ENCODE measurements around the gene CYP46A1. TPM values are rescaled to one million over a fixed set of nuclear protein-coding genes. Genes with fewer than 3 reads are reported as not detected.

The CYP46A1 gene
- total and polyA plus RNA-seq, 2 donors from 2014 or later, result 0.82 to 2.5 TPM

DNA sequence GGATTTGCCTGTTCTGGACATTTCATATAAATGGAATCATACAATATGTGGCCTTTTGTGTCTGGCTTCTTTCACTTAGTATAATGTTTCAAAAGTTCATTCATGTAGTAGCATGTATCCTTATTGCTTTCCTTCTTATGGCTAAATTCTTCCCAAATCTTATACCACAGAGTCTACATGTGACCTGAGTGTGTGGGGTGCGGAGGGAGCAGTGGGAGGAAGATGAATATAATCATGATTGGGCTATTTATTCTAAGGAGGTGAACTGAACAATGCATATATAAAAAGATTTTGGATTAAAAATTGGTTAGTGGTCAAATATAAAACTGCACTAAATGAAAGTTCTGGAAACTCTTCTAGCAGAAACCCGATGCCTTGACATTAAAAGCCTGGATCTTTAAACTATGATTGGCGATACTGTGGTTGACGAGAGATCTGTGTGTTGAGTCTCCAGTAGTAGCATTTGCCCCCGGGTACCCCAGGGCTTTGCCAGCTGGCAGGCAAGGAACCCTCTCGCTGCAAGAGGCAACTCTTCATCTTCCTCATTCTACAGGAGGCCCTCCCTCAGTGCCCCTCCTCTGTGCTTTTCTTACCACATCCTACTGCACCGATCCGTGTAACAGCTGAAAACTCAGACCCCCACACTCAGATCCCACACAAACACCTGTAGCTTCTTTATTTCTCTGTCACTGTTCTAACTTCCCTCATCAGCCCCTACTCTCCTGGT is 2.6 kb downstream of the CYP46A1 start:
- TF ChIP-seq, protein P1, sequence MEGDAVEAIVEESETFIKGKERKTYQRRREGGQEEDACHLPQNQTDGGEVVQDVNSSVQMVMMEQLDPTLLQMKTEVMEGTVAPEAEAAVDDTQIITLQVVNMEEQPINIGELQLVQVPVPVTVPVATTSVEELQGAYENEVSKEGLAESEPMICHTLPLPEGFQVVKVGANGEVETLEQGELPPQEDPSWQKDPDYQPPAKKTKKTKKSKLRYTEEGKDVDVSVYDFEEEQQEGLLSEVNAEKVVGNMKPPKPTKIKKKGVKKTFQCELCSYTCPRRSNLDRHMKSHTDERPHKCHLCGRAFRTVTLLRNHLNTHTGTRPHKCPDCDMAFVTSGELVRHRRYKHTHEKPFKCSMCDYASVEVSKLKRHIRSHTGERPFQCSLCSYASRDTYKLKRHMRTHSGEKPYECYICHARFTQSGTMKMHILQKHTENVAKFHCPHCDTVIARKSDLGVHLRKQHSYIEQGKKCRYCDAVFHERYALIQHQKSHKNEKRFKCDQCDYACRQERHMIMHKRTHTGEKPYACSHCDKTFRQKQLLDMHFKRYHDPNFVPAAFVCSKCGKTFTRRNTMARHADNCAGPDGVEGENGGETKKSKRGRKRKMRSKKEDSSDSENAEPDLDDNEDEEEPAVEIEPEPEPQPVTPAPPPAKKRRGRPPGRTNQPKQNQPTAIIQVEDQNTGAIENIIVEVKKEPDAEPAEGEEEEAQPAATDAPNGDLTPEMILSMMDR (IDR thresholded peaks at IDR 0.05; ENCODE audit: borderline replicate concordance, extremely low read depth, insufficient read depth), result no peak
- no peak overlapping the region for H3K4me3 ChIP-seq (ENCODE audit: low read length in 3 of 3)
- H3K36me3 ChIP-seq (ENCODE audit: control insufficient read depth in 2 of 3, insufficient read depth in 3 of 3, low read length in 3 of 3), result no peaks in the 10 kb centered on the region
- H3K27me3 ChIP-seq (ENCODE audit: control insufficient read depth, insufficient read depth, low read length), result no peaks in the 10 kb centered on the region
- DNase-seq (peak in 1 of 5 donors; percentile 21), FAIRE-seq (no peak)
- H3K4me1 ChIP-seq (ENCODE audit: control insufficient read depth in 2 of 3, insufficient read depth in 2 of 3, low read depth in 1 of 3, low read length in 3 of 3), result peaks cover 0 to 10% (median 3%) of the 10 kb centered on the region in 3 donors
- intact Hi-C loops (cut with DNase I), result no loop called here
- no peaks in the 10 kb centered on the region for H3K9me3 ChIP-seq (ENCODE audit: control insufficient read depth in 2 of 3, insufficient read depth in 1 of 3, low read length in 3 of 3)
- H3K9ac ChIP-seq (ENCODE audit: low read length in 3 of 3), result no peak overlapping the region
- H3K27ac ChIP-seq (ENCODE audit: low read depth in 2 of 2, low read length in 2 of 2), result no peak overlapping the region

DNA sequence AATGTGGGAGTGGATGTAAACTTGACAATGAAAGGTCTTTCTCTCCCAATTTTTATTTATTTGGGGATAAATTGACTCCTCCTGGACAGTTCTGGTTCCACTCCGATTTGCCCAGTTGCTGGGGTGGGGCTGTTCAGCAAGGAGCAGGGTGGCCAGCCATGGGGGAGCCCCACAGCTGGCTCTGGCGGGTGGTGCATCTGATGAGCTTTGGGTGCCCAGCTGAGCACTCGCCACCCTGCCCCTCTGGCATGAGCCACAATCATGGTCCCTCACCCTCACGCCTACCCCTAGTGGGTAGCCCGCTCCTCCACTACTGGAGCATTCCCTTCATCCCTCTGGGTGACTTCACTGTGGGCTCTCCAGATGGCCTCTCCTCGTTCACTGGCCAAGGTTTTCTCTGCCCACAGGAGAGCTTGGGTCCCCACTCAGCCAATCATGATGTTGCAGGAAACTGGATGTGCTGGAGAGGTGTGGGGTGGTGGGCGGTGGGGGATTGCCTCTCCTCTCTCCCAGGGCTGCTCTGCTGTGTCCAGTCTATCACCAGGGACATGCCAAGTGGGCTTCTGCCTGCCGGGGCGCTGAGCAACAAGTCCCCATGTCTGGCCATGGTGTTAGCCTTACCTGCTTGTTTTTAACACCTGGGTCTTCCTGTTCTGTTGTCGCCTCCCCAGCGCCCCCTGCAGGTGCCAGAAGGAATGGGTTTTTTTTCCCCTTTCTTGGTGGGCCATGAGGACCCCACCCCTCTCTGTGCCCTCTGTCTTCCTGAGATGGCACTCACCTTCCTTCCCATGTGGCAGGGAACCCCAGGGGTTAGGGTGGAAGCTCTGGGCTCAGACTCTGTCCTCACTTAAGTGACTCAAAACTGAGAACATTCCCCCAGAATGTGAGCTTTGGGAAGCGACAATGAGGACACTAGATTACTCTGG is 3.4 kb downstream of the CYP46A1 start:
- no peaks in the 10 kb centered on the region for H3K27me3 ChIP-seq (ENCODE audit: control insufficient read depth, insufficient read depth, low read length)
- DNase-seq (peak in 2 of 5 donors; percentile 16 to 47), FAIRE-seq (no peak)
- intact Hi-C loops (cut with DNase I), result no loop called here
- TF ChIP-seq, protein P1 (IDR thresholded peaks at IDR 0.05; ENCODE audit: borderline replicate concordance, extremely low read depth, insufficient read depth), result peak; percentile 45
- H3K4me3 ChIP-seq (ENCODE audit: low read length in 3 of 3), result no peak overlapping the region
- H3K27ac ChIP-seq (ENCODE audit: low read depth in 2 of 2, low read length in 2 of 2), result no peak overlapping the region
- H3K9ac ChIP-seq (ENCODE audit: low read length in 3 of 3), result no peak overlapping the region
- H3K4me1 ChIP-seq (ENCODE audit: control insufficient read depth in 2 of 3, insufficient read depth in 2 of 3, low read depth in 1 of 3, low read length in 3 of 3), result peaks cover 0 to 10% (median 3%) of the 10 kb centered on the region in 3 donors
- no peaks in the 10 kb centered on the region for H3K9me3 ChIP-seq (ENCODE audit: control insufficient read depth in 2 of 3, insufficient read depth in 1 of 3, low read length in 3 of 3)
- H3K36me3 ChIP-seq (ENCODE audit: control insufficient read depth in 2 of 3, insufficient read depth in 3 of 3, low read length in 3 of 3), result no peaks in the 10 kb centered on the region

DNA sequence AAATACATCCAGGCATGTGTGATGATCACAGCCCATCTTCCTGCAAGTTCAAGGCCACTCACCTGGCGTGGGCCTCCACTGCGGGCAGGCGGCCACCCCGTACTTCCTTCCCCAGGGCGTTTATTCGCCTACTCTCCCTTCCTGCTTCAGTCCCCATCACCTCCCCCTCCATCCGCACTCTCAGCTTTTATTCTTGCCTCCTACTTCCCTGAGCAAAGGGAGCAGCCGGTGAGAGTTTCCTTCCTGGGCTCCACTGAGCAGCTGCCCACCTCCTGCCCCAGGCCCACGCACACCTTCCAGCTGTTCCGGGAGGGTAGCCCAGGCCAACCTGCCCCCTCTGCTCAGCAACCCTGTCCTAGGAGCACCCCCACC is 4.1 kb downstream of the CYP46A1 start:
- no peak for FAIRE-seq
- intact Hi-C loops (cut with DNase I), result no loop called here
- Histone ChIP-seq H3K9me3 (ENCODE audit: control insufficient read depth in 2 of 3, insufficient read depth in 1 of 3, low read length in 3 of 3) (no peaks in the 10 kb centered on the region), H3K4me3 (ENCODE audit: low read length in 3 of 3) (no peak overlapping the region), H3K27ac (ENCODE audit: low read depth in 2 of 2, low read length in 2 of 2) (no peak overlapping the region), H3K9ac (ENCODE audit: low read length in 3 of 3) (no peak overlapping the region), H3K36me3 (ENCODE audit: control insufficient read depth in 2 of 3, insufficient read depth in 3 of 3, low read length in 3 of 3) (no peaks in the 10 kb centered on the region), H3K4me1 (ENCODE audit: control insufficient read depth in 2 of 3, insufficient read depth in 2 of 3, low read depth in 1 of 3, low read length in 3 of 3) (peaks cover 0 to 5% (median 0%) of the 10 kb centered on the region in 3 donors), H3K27me3 (ENCODE audit: control insufficient read depth, insufficient read depth, low read length) (no peaks in the 10 kb centered on the region)
- TF ChIP-seq, protein P1 (IDR thresholded peaks at IDR 0.05; ENCODE audit: borderline replicate concordance, extremely low read depth, insufficient read depth), result no peak
- DNase-seq, result peak in 1 of 5 donors; percentile 33
